Natural killer cell treated with Interleukin-12 subunit alpha and Interleukin-12 subunit beta and Interleukin-15 and Interleukin-18, amount 100 ng/mL, for 72 hours (primary cell): ENCODE results near the gene GLB1L. TPM values are rescaled to one million over a fixed set of nuclear protein-coding genes. Genes with fewer than 3 reads are reported as not detected.

Experiments
- ATAC-seq, 2 donors: fragments of 150-1000 bp; cut with Tn5 transposase in 1 of 2; sonication (Bioruptor Pico), chemical (Tn5 transposase) in 1 of 2; 2 replicates each; pipeline ENCODE4 v1.10.0; 2021
- DNase-seq: peaks from one replicate; pipeline ENCODE4 v3.0.0; 2022; ENCODE audit warnings: low spot score
- H3K27ac Mint-ChIP-seq, 2 donors: 1 replicate in 1 of 2; 2 replicates in 1 of 2; pipeline ENCODE4 v1.8.0; 2022; ENCODE audit warnings: mixed read lengths in 2 of 2, mild to moderate bottlenecking in 1 of 2, moderate library complexity in 1 of 2
- H3K27me3 Mint-ChIP-seq, 2 donors: 1 replicate in 1 of 2; 2 replicates in 1 of 2; pipeline ENCODE4 v1.8.0; 2022; ENCODE audit warnings: mixed read lengths in 2 of 2
- H3K36me3 Mint-ChIP-seq: one replicate; pipeline ENCODE4 v1.8.0; 2022; ENCODE audit warnings: mixed read lengths
- H3K4me1 Mint-ChIP-seq, 2 donors: 1 replicate in 1 of 2; 2 replicates in 1 of 2; pipeline ENCODE4 v1.8.0; 2022; ENCODE audit warnings: low read depth in 2 of 2, mixed read lengths in 2 of 2, mild to moderate bottlenecking in 1 of 2
- H3K4me3 Mint-ChIP-seq: one replicate; pipeline ENCODE4 v1.8.0; 2022; ENCODE audit warnings: mixed read lengths
- H3K9me3 Mint-ChIP-seq: 2 replicates; pipeline ENCODE4 v1.8.0; 2022; ENCODE audit warnings: mixed read lengths
- total RNA-seq, 2 donors: library from RNA; stranded (reverse); gene quantifications; one replicate each; pipeline ENCODE4 v1.2.3, GENCODE V29; 2022

Gene GLB1L
- total RNA-seq, 2 donors from 2014 or later: 3.5 to 3.6 TPM

- peak overlapping the region; percentile 96 for H3K4me3 Mint-ChIP-seq
- H3K27ac Mint-ChIP-seq: peak overlapping the region; percentile 92 to 94
- peaks cover 7% of the 10 kb centered on the region for H3K36me3 Mint-ChIP-seq
- ATAC-seq: no peak
- no peaks in the 10 kb centered on the region for H3K9me3 Mint-ChIP-seq
- no peak for DNase-seq
- H3K4me1 Mint-ChIP-seq: peaks cover 57 to 58% of the 10 kb centered on the region in 2 donors
- H3K27me3 Mint-ChIP-seq: no peaks in the 10 kb centered on the region
These were observed 621 bp upstream of the GLB1L start for GRCh38 chr2:219245899-219246230.

GRCh38 chr2:219244789-219245147, 476 bp downstream of the GLB1L start:
- H3K9me3 Mint-ChIP-seq: no peaks in the 10 kb centered on the region
- ATAC-seq (no peak), DNase-seq (no peak)
- peak overlapping the region; percentile 92 to 94 for H3K27ac Mint-ChIP-seq
- peak overlapping the region; percentile 96 for H3K4me3 Mint-ChIP-seq
- no peaks in the 10 kb centered on the region for H3K36me3 Mint-ChIP-seq
- peaks cover 46 to 47% of the 10 kb centered on the region in 2 donors for H3K4me1 Mint-ChIP-seq
- no peaks in the 10 kb centered on the region for H3K27me3 Mint-ChIP-seq

- Mint-ChIP-seq H3K4me1 (peaks cover 32 to 33% of the 10 kb centered on the region in 2 donors), H3K4me3 (no peak overlapping the region), H3K27ac (peak overlapping the region in 1 of 2 donors; percentile 78), H3K27me3 (no peaks in the 10 kb centered on the region), H3K9me3 (no peaks in the 10 kb centered on the region), H3K36me3 (no peaks in the 10 kb centered on the region)
- DNase-seq (no peak), ATAC-seq (no peak)
These were observed 1.9 kb downstream of the GLB1L start for GRCh38 chr2:219243291-219243761.

GRCh38 chr2:219234331-219234730, 10.9 kb downstream of the GLB1L start:
- H3K4me3 Mint-ChIP-seq: no peak overlapping the region
- H3K27me3 Mint-ChIP-seq: no peaks in the 10 kb centered on the region
- no peak overlapping the region for H3K27ac Mint-ChIP-seq
- peaks cover 25% of the 10 kb centered on the region for H3K36me3 Mint-ChIP-seq
- H3K4me1 Mint-ChIP-seq: peaks cover 10 to 21% of the 10 kb centered on the region in 2 donors
- DNase-seq (no peak), ATAC-seq (no peak)
- H3K9me3 Mint-ChIP-seq: no peaks in the 10 kb centered on the region

- H3K27me3 Mint-ChIP-seq: no peaks in the 10 kb centered on the region
- ATAC-seq: peak; percentile 22 to 49
These were observed 15.1 kb downstream of the GLB1L start for GRCh38 chr2:219230059-219230540.

GRCh38 chr2:219229305-219230058, 15.8 kb downstream of the GLB1L start, which contains the start of the genes ANKZF1 and ATG9A:
TSS of gene ANKZF1 (plus strand) at chr2:219229806. CDS start at chr2:219230258, 452 bp downstream.
TSS of gene ATG9A (minus strand) at chr2:219229636. CDS start at chr2:219228024, 1,612 bp downstream.
- Mint-ChIP-seq H3K27ac (peak within 1 kb of the TSS; percentile 96 to 97), H3K9me3 (no peaks in the 10 kb centered on the region), H3K27me3 (no peaks in the 10 kb centered on the region), H3K4me1 (peaks cover 24 to 38% of the 10 kb centered on the region in 2 donors), H3K4me3 (peak within 1 kb of the TSS; percentile 99), H3K36me3 (peaks cover 19% of the 10 kb centered on the region)
- peak; percentile 99 for DNase-seq
- ATAC-seq: peak; percentile 98 to 99

More at GRCh38 chr2:219230059-219230540, 15.1 kb downstream of the GLB1L start:
- DNase-seq: peak; percentile 79
- Mint-ChIP-seq H3K27ac (peak overlapping the region; percentile 96 to 97), H3K9me3 (no peaks in the 10 kb centered on the region), H3K4me1 (peaks cover 23 to 33% of the 10 kb centered on the region in 2 donors), H3K36me3 (peaks cover 24% of the 10 kb centered on the region), H3K4me3 (peak overlapping the region; percentile 99)

- Mint-ChIP-seq H3K9me3 (no peaks in the 10 kb centered on the region), H3K27me3 (no peaks in the 10 kb centered on the region), H3K27ac (peak overlapping the region; percentile 96 to 97), H3K4me1 (peaks cover 22 to 38% of the 10 kb centered on the region in 2 donors), H3K4me3 (peak overlapping the region; percentile 99), H3K36me3 (peaks cover 14% of the 10 kb centered on the region)
- no peak for DNase-seq
- no peak for ATAC-seq
These were observed 16.3 kb downstream of the GLB1L start for GRCh38 chr2:219228911-219229304.

- Mint-ChIP-seq H3K9me3 (no peaks in the 10 kb centered on the region), H3K4me3 (peak overlapping the region; percentile 79), H3K4me1 (peaks cover 25 to 38% of the 10 kb centered on the region in 2 donors), H3K36me3 (peaks cover 7% of the 10 kb centered on the region), H3K27me3 (no peaks in the 10 kb centered on the region), H3K27ac (peak overlapping the region; percentile 23 to 60)
- ATAC-seq: no peak
- no peak for DNase-seq
These were observed 17.0 kb downstream of the GLB1L start for GRCh38 chr2:219228041-219228910.

GRCh38 chr2:219225350-219225749, 19.9 kb downstream of the GLB1L start:
- Mint-ChIP-seq H3K9me3 (no peaks in the 10 kb centered on the region), H3K36me3 (peaks cover 12% of the 10 kb centered on the region), H3K27me3 (no peaks in the 10 kb centered on the region), H3K27ac (no peak overlapping the region), H3K4me3 (no peak overlapping the region), H3K4me1 (peaks cover 24 to 25% of the 10 kb centered on the region in 2 donors)
- DNase-seq (no peak), ATAC-seq (no peak)

GRCh38 chr2:219223831-219224610, 21.2 kb downstream of the GLB1L start:
- Mint-ChIP-seq H3K27ac (no peak overlapping the region), H3K9me3 (no peaks in the 10 kb centered on the region), H3K27me3 (no peaks in the 10 kb centered on the region), H3K4me1 (peaks cover 17 to 27% of the 10 kb centered on the region in 2 donors), H3K36me3 (peaks cover 12% of the 10 kb centered on the region), H3K4me3 (no peak overlapping the region)
- DNase-seq (no peak), ATAC-seq (no peak)

- no peaks in the 10 kb centered on the region for H3K27me3 Mint-ChIP-seq
- DNase-seq (no peak), ATAC-seq (no peak)
- H3K27ac Mint-ChIP-seq: no peak overlapping the region
- peaks cover 16 to 31% of the 10 kb centered on the region in 2 donors for H3K4me1 Mint-ChIP-seq
- H3K9me3 Mint-ChIP-seq: no peaks in the 10 kb centered on the region
- H3K4me3 Mint-ChIP-seq: no peak overlapping the region
- peaks cover 12% of the 10 kb centered on the region for H3K36me3 Mint-ChIP-seq
These were observed 23.2 kb downstream of the GLB1L start for GRCh38 chr2:219221957-219222518.

GRCh38 chr2:219220652-219221402, 24.4 kb downstream of the GLB1L start:
- no peaks in the 10 kb centered on the region for H3K9me3 Mint-ChIP-seq
- no peak overlapping the region for H3K4me3 Mint-ChIP-seq
- H3K27me3 Mint-ChIP-seq: no peaks in the 10 kb centered on the region
- no peak for DNase-seq
- H3K36me3 Mint-ChIP-seq: peaks cover 6% of the 10 kb centered on the region
- H3K27ac Mint-ChIP-seq: no peak overlapping the region
- H3K4me1 Mint-ChIP-seq: peaks cover 9 to 30% of the 10 kb centered on the region in 2 donors
- no peak for ATAC-seq
